Glutamatergic neuron (in vitro differentiated cells): Measurements from ENCODE around the gene PLPPR3. TPM values are rescaled to one million over a fixed set of nuclear protein-coding genes. Genes with fewer than 3 reads are reported as not detected.

Source experiments
- DNase-seq: peaks from one replicate; pipeline ENCODE4 v3.0.0; 2022
- H3K27ac Mint-ChIP-seq: one replicate; pipeline ENCODE4 v1.8.0; 2020; ENCODE audit warnings: mild to moderate bottlenecking, mixed read lengths, inconsistent platforms; ENCODE audit not compliant: unreplicated experiment
- H3K27me3 Mint-ChIP-seq: one replicate; pipeline ENCODE4 v1.8.0; 2020; ENCODE audit warnings: mild to moderate bottlenecking, moderate library complexity, mixed read lengths, inconsistent platforms; ENCODE audit not compliant: unreplicated experiment
- H3K36me3 Mint-ChIP-seq: one replicate; pipeline ENCODE4 v1.8.0; 2020; ENCODE audit warnings: mild to moderate bottlenecking, mixed read lengths, inconsistent platforms; ENCODE audit not compliant: unreplicated experiment
- H3K4me1 Mint-ChIP-seq: one replicate; pipeline ENCODE4 v1.8.0; 2020; ENCODE audit warnings: mild to moderate bottlenecking, low read depth, mixed read lengths, inconsistent platforms; ENCODE audit not compliant: unreplicated experiment
- H3K4me3 Mint-ChIP-seq: one replicate; pipeline ENCODE4 v1.8.0; 2020; ENCODE audit warnings: mild to moderate bottlenecking, mixed read lengths, inconsistent platforms; ENCODE audit not compliant: unreplicated experiment
- H3K9me3 Mint-ChIP-seq: one replicate; pipeline ENCODE4 v1.8.0; 2020; ENCODE audit warnings: mild to moderate bottlenecking, moderate library complexity, mixed read lengths, inconsistent platforms; ENCODE audit not compliant: unreplicated experiment
- total RNA-seq: library from RNA; stranded (reverse); fragmentation: NEBNext Ultra II Directional; extraction: Animal tissue kit (Norgen Biotek cat#: 25700); gene quantifications from one replicate; pipeline ENCODE4 v1.2.1, GENCODE V29; 2021; ENCODE audit not compliant: unreplicated experiment
- TF ChIP-seq, protein P1 (sequence below): fragments of 200-600 bp; sonication (generic); IDR thresholded peaks from one replicate; pipeline ENCODE4 v1.5.0; 2021; ENCODE audit not compliant: partially characterized antibody, unreplicated experiment

PLPPR3 gene
- total RNA-seq, 1 donor from 2014 or later = 392 TPM

DNA sequence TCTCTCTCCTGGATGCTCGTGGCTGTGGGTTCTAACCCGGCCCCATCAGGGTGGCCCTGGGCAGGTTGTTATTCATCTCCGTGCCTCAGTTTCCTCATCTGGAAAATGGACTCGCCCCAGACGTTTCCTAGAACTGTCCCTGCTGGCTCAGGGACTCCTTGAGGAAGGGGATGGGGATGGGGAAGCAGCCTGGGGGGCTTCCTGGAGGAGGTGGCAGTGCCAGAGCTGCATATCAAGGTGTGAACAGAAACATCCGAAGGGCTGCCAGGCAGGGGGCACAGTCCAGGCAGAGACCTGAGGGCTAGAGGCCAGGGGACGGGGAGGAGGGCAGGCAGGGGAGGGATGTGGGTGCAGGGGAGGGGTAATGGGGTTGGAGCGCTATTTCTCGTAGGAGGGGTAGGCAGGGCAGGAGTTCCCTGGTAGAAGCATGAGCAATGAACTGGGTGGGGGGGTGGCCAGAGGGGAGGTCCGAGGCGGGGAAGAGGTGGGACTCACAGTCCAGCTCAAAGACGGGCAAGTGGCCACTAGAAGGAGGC lies 26.7 kb upstream of the PLPPR3 start:
- H3K4me1 Mint-ChIP-seq = no peaks in the 10 kb centered on the region
- DNase-seq = no peak
- H3K36me3 Mint-ChIP-seq = no peaks in the 10 kb centered on the region
- no peak overlapping the region for H3K4me3 Mint-ChIP-seq
- no peak overlapping the region for H3K27ac Mint-ChIP-seq
- TF ChIP-seq, protein P1, sequence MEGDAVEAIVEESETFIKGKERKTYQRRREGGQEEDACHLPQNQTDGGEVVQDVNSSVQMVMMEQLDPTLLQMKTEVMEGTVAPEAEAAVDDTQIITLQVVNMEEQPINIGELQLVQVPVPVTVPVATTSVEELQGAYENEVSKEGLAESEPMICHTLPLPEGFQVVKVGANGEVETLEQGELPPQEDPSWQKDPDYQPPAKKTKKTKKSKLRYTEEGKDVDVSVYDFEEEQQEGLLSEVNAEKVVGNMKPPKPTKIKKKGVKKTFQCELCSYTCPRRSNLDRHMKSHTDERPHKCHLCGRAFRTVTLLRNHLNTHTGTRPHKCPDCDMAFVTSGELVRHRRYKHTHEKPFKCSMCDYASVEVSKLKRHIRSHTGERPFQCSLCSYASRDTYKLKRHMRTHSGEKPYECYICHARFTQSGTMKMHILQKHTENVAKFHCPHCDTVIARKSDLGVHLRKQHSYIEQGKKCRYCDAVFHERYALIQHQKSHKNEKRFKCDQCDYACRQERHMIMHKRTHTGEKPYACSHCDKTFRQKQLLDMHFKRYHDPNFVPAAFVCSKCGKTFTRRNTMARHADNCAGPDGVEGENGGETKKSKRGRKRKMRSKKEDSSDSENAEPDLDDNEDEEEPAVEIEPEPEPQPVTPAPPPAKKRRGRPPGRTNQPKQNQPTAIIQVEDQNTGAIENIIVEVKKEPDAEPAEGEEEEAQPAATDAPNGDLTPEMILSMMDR = no peak
- peaks cover 2% of the 10 kb centered on the region for H3K9me3 Mint-ChIP-seq
- peaks cover 7% of the 10 kb centered on the region for H3K27me3 Mint-ChIP-seq

DNA sequence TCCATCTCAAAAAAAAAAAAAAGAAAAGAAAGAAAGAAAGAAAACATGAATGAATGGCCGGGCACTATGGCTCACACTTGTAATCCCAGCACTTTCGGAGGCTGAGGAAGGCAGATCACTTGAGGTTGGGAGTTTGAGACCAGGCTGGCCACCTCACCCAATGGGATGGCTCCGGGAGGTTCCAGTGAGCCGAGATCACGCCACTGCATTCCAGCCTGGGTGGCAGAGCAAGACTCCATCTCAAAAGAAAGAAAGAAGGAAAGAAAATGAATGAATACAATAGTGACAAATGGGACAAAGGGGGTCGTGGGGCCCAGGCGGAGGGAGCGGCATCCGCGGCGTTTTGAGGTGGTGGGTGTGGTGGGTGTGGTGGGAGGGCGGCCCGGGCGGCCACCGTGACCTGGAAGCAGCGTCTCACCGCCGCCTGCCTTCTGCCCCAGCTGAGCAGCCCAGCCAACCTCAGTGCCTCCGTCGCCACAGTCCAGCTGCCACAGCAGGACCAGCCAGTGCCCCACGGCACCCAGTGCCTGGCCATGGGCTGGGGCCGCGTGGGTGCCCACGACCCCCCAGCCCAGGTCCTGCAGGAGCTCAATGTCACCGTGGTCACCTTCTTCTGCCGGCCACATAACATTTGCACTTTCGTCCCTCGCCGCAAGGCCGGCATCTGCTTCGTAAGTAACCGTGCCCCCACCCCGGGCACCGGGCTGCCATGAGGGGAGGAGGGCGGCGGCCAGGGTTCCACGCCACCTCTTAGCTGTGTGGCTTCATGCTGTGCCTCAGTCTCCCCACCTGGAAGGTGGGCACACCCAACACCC lies 24.2 kb upstream of the PLPPR3 start:
- H3K4me3 Mint-ChIP-seq = peak overlapping the region; percentile 57
- DNase-seq = no peak
- no peaks in the 10 kb centered on the region for H3K4me1 Mint-ChIP-seq
- TF ChIP-seq, protein P1 = no peak
- peaks cover 3% of the 10 kb centered on the region for H3K9me3 Mint-ChIP-seq
- H3K27me3 Mint-ChIP-seq = peaks cover 15% of the 10 kb centered on the region
- no peak overlapping the region for H3K27ac Mint-ChIP-seq
- peaks cover 4% of the 10 kb centered on the region for H3K36me3 Mint-ChIP-seq

- peaks cover 4% of the 10 kb centered on the region for H3K36me3 Mint-ChIP-seq
- no peak for DNase-seq
- peaks cover 3% of the 10 kb centered on the region for H3K9me3 Mint-ChIP-seq
- TF ChIP-seq, protein P1 = no peak
- no peaks in the 10 kb centered on the region for H3K4me1 Mint-ChIP-seq
- H3K27me3 Mint-ChIP-seq = peaks cover 15% of the 10 kb centered on the region
- H3K4me3 Mint-ChIP-seq = no peak overlapping the region
- H3K27ac Mint-ChIP-seq = no peak overlapping the region
Measured at GRCh38 chr19:844546-844971, 22.8 kb upstream of the PLPPR3 start.

DNA sequence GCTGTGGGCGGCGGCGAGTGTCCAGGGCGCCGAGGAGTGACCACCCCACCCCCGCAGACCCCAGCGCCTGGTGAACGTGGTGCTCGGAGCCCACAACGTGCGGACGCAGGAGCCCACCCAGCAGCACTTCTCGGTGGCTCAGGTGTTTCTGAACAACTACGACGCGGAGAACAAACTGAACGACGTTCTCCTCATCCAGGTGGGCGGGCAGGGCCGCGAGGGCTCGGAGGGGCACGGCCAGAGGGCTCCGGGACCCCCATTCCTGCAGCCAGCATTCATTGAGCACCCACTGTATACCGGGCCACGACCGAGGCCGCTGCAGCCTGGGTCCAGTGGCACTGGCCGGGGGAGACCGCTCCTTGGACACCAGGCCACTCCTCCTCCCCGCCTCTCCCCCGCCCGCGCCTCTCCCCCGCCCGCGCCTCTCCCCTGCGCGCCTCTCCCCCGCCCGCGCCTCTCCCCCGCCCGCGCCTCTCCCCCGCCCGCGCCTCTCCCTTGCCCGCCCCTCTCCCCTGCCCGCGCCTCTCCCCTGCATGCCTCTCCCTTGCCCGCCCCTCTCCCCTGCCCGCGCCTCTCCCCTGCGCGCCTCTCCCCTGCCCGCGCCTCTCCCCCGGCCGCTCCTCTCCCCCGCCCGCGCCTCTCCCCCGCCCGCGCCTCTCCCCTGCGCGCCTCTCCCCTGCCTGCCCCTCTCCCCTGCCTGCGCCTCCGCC lies 22.2 kb upstream of the PLPPR3 start:
- Mint-ChIP-seq H3K27me3 (peaks cover 15% of the 10 kb centered on the region), H3K4me3 (no peak overlapping the region), H3K4me1 (no peaks in the 10 kb centered on the region), H3K9me3 (peaks cover 3% of the 10 kb centered on the region), H3K36me3 (peaks cover 4% of the 10 kb centered on the region), H3K27ac (no peak overlapping the region)
- no peak for DNase-seq
- TF ChIP-seq, protein P1 = no peak
